ENCODE measurements around the gene MBOAT2. TPM values are rescaled to one million over a fixed set of nuclear protein-coding genes. Genes with fewer than 3 reads are reported as not detected.

Gene MBOAT2
- polyA plus RNA-seq, 3 donors, result 5.1 to 9.0 (median 5.5) TPM

- Histone ChIP-seq H3K4me2 (replicated peaks; ENCODE audit: extremely low read depth, low read length, poor library complexity, severe bottlenecking) (no peak overlapping the region), H3K27ac (ENCODE audit: low read depth in 1 of 2, low read length in 2 of 2) (no peak overlapping the region), H3K4me1 (ENCODE audit: control insufficient read depth in 1 of 2, insufficient read depth in 2 of 2, low read length in 2 of 2) (no peaks in the 10 kb centered on the region), H3K79me2 (ENCODE audit: insufficient read depth, low read length) (no peaks in the 10 kb centered on the region), H3K27me3 (ENCODE audit: control insufficient read depth in 2 of 2, insufficient read depth in 2 of 2, low read length in 2 of 2) (no peaks in the 10 kb centered on the region), H3K36me3 (replicated peaks in 1 of 2; ENCODE audit: control insufficient read depth in 1 of 2, insufficient read depth in 2 of 2, low read length in 2 of 2) (peaks cover 0 to 13% of the 10 kb centered on the region in 2 donors), H2AFZ (ENCODE audit: insufficient read depth, low read depth, low read length, poor library complexity, severe bottlenecking) (no peak overlapping the region), H3K9me3 (replicated peaks in 1 of 2; ENCODE audit: control insufficient read depth in 1 of 2, insufficient read depth in 1 of 2, low read length in 2 of 2) (no peaks in the 10 kb centered on the region), H4K20me1 (ENCODE audit: insufficient read depth, low read length) (no peaks in the 10 kb centered on the region), H3K9ac (ENCODE audit: insufficient read depth, low read length, poor library complexity, severe bottlenecking) (no peak overlapping the region), H3K4me3 (replicated peaks in 1 of 3; ENCODE audit: low read depth in 2 of 3, low read length in 3 of 3) (no peak overlapping the region)
- WGBS (ENCODE audit: insufficient coverage), result 98% methylated on average over 8 of the region's 8 CpGs
- H3K4me3 Mint-ChIP-seq, result no peak overlapping the region
- H3K4me1 Mint-ChIP-seq, result no peaks in the 10 kb centered on the region
- H3K36me3 Mint-ChIP-seq, result peaks cover 39 to 43% of the 10 kb centered on the region in 2 donors
- TF ChIP-seq, protein P1, sequence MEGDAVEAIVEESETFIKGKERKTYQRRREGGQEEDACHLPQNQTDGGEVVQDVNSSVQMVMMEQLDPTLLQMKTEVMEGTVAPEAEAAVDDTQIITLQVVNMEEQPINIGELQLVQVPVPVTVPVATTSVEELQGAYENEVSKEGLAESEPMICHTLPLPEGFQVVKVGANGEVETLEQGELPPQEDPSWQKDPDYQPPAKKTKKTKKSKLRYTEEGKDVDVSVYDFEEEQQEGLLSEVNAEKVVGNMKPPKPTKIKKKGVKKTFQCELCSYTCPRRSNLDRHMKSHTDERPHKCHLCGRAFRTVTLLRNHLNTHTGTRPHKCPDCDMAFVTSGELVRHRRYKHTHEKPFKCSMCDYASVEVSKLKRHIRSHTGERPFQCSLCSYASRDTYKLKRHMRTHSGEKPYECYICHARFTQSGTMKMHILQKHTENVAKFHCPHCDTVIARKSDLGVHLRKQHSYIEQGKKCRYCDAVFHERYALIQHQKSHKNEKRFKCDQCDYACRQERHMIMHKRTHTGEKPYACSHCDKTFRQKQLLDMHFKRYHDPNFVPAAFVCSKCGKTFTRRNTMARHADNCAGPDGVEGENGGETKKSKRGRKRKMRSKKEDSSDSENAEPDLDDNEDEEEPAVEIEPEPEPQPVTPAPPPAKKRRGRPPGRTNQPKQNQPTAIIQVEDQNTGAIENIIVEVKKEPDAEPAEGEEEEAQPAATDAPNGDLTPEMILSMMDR (IDR thresholded peaks at IDR 0.05), result no peak
- intact Hi-C loops (cut with micrococcal nuclease), result no loop called here
- no peak overlapping the region for H3K27ac Mint-ChIP-seq
- H3K27me3 Mint-ChIP-seq (ENCODE audit: low read depth in 3 of 3), result peaks cover 0 to 2% (median 2%) of the 10 kb centered on the region in 3 donors
- peaks cover 0 to 5% (median 0%) of the 10 kb centered on the region in 7 donors for H3K9me3 Mint-ChIP-seq
- no peak for DNase-seq
These were observed 77.1 kb downstream of the MBOAT2 start for GRCh38 chr2:8926356-8926755.

- H3K9me3 ChIP-seq (replicated peaks in 1 of 2; ENCODE audit: control insufficient read depth in 1 of 2, insufficient read depth in 1 of 2, low read length in 2 of 2), result no peaks in the 10 kb centered on the region
- no peak overlapping the region for H3K4me3 ChIP-seq (replicated peaks in 1 of 3; ENCODE audit: low read depth in 2 of 3, low read length in 3 of 3)
- H2AFZ ChIP-seq (ENCODE audit: insufficient read depth, low read depth, low read length, poor library complexity, severe bottlenecking), result no peak overlapping the region
- WGBS (ENCODE audit: insufficient coverage), result 100% methylated on average over 1 of the region's 2 CpGs
- no peaks in the 10 kb centered on the region for H3K4me1 ChIP-seq (ENCODE audit: control insufficient read depth in 1 of 2, insufficient read depth in 2 of 2, low read length in 2 of 2)
- H3K4me2 ChIP-seq (replicated peaks; ENCODE audit: extremely low read depth, low read length, poor library complexity, severe bottlenecking), result no peak overlapping the region
- no peak overlapping the region for H3K27ac ChIP-seq (ENCODE audit: low read depth in 1 of 2, low read length in 2 of 2)
- peaks cover 0 to 2% (median 0%) of the 10 kb centered on the region in 3 donors for H3K27me3 Mint-ChIP-seq (ENCODE audit: low read depth in 3 of 3)
- peaks cover 0 to 13% of the 10 kb centered on the region in 2 donors for H3K36me3 ChIP-seq (replicated peaks in 1 of 2; ENCODE audit: control insufficient read depth in 1 of 2, insufficient read depth in 2 of 2, low read length in 2 of 2)
- intact Hi-C loops (cut with micrococcal nuclease), result no loop called here
- peaks cover 31 to 38% of the 10 kb centered on the region in 2 donors for H3K36me3 Mint-ChIP-seq
- no peak overlapping the region for H3K4me3 Mint-ChIP-seq
- TF ChIP-seq, protein P1 (IDR thresholded peaks at IDR 0.05), result no peak
- DNase-seq, result no peak
- H3K27ac Mint-ChIP-seq, result no peak overlapping the region
- no peaks in the 10 kb centered on the region for H3K4me1 Mint-ChIP-seq
- H3K27me3 ChIP-seq (ENCODE audit: control insufficient read depth in 2 of 2, insufficient read depth in 2 of 2, low read length in 2 of 2), result no peaks in the 10 kb centered on the region
- no peak overlapping the region for H3K9ac ChIP-seq (ENCODE audit: insufficient read depth, low read length, poor library complexity, severe bottlenecking)
- H4K20me1 ChIP-seq (ENCODE audit: insufficient read depth, low read length), result no peaks in the 10 kb centered on the region
- H3K9me3 Mint-ChIP-seq, result peaks cover 0 to 2% (median 0%) of the 10 kb centered on the region in 7 donors
- no peaks in the 10 kb centered on the region for H3K79me2 ChIP-seq (ENCODE audit: insufficient read depth, low read length)
These were observed 78.1 kb downstream of the MBOAT2 start for GRCh38 chr2:8925411-8925810.

All from CD14-positive monocyte (primary cell).